ENCODE results near the gene MRPL1.

The MRPL1 gene

DNA sequence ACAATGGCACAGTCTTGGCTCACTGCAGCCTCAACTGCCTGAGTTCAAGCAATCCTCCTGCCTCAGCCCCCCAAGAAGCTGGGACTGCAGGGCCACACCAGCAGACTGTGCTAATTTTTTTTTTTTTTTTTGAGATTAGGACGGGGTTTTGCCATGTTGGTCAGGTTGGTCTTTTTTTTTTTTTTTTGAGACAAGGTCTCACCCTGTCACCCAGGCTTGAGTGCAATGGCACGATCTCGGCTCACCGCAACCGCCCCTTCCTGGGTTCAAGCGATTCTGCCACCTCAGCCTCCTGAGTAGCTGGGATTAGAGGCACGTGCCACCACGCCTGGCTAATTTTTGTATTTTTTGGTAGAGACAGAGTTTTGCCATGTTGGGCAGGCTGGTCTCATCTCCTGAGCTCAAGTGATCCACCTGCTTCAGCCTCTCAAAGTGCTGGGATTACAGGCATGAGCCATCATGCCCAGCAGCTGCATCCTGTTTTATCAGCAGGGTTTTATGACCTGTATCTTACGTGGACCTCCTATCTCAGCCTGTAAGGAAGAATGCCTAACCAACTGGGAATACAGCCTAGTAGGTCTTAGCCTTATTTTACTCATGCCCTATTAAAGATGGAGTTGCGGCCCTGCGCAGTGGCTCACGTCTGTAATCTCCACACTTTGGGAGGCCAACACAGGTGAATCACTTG, 13.2 kb upstream of the MRPL1 start:
- no peak for DNase-seq (ENCODE audit: low read depth)

DNA sequence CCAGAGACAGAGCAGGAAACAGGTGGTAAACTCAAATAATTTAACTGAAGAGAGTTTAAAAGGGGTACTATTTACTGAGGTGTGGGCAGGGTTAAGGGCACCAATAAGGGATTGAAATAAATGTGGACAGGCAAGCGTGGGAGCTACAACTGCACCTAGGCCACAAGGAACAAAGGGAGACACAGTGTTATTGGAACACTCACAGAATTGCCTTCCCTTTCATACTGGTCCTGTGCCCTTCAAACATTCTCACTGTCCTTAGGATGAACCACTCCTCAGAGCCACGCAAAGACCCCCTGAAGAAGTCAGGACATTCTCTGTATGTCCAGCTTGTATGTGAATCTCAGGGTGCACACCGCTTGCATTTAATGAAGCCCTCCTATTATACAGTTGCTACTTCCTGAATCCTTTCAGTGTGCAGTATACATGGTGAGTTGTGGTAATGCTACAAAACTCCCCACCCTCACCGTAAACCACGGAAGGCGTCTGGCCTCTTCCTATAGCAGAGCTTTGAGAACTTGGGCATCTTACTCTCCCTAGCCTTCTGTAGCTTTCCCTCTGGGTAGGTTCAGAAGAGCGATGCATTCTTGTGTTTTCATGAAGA, 9.6 kb upstream of the MRPL1 start:
- DNase-seq (ENCODE audit: low read depth): no peak

DNA sequence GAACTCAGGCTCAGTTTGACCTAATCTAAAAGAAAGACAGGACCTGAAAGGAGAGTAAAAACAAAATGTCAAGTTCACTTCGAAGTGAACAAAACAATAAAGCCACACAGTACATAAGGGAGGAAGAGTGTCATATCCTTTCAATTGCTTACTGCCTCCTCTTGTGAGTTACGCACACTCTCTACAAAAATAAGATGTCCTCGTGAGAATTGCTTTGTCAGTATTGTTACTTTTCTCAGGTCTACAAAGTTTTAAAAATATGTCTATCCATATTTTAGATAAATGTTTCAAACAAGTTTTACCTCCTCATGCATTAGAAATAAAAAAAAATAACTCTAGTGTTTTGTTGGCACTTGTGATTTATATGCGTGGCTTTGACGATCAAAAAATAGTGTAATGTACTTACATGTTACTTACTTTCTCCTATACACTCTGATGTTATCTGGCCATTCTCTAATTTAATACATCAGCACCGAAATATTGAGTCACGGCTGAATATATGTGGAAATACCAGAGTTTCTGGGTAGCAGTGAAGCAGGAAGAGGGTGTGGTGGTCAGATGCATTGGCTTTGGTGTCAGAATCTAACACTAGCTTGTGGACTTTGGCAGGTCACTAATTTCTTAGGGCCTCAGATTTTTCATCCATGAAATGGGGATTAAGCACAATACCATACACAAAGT, 8.1 kb upstream of the MRPL1 start:
- DNase-seq (ENCODE audit: low read depth): no peak

DNA sequence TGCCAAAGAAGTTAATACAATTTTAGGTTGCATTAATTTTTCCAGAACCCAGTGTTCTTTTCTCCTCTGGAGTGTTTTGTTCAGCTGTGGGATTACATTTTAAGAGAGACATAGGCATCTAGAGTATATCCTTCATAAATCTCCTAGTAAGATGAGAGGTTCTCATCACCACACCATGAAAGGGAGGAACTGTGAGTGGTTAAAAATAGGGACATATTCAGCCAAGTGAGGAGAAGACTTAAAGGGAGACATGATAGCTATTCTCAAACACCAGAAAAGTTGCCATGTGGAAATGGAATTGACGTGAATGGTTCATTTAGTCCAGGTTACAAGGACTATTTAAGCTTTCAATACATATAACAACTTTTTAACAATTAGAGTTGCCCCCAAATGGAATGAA, 6.5 kb upstream of the MRPL1 start:
- no peak for DNase-seq (ENCODE audit: low read depth)

DNA sequence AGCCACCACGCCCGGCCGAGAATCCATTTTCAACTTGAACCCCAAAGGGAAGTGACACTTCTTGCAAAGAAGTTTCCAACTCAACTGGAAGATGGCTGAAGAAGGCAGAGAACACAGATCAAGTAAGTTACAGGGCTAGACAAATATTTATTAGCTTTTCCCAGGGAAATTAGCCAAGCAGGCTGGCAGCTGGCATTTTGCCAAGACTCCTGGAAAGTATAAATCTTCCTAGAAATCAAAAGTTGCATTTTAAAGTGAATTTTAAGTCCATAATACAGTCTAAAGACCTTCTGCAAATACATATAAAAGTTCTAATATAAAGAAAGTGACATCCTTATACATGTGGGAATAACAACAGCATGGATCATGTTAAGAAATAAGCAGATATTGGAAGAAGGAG, 3.4 kb upstream of the MRPL1 start:
- DNase-seq (ENCODE audit: low read depth): no peak

DNA sequence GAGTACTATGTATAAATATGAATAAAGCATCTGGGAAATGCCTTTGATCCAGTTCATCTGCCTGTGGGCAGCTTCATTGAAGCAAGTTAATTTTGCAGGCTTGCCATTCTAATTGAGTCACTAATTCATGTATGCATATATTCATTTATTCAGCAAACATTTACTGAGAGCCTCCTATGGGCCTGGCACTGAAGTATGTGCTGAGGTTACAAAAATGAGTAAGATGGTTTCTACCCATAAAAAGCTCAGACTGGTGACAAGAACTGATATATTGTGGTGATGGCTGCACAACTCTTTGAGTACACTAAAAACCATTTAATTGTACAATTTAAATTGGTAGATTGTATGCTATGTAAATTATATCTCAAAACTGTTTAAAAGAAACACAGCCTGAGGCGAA, 1.1 kb upstream of the MRPL1 start:
- peak; percentile 15 for DNase-seq (ENCODE audit: low read depth)

DNA sequence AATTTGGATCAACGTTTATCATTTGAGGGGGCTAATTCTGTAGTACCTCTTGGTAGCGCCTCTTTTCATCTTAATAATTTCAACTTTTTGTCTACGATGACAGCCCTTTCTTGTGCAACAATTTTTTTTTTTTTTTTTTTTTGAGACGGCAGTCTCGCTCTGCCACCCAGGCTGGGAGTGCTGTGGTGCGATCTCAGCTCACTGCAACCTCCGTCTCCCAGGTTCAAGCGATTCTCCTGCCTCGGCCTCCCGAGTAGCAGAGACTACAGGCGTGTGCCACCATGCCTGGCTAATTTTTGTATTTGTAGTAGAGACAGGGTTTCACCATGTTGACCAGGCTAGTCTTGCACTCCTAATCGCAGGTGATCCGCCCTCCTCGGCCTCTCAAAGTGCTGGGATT, 711 bp downstream of the MRPL1 start:
- DNase-seq (ENCODE audit: low read depth): peak; percentile 13

DNA sequence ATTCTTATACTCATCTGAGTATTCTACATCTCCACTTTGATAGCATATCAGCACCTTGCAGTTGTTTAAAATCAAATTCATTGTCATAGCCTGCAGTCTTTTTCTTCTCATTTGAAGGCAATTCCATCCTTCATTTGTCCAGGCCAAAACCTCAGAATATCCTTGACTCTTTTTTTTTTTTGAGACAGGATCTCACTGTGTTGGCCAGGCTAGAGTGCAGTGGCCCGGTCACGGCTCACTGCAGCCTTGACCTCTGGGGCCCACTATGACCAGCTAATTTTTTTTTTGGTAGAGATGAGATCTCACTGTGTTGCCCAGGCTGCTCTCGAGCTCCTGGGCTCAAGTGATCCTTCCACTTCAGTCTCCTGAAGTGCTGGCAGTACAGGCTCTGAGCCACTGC, 2.6 kb downstream of the MRPL1 start:
- no peak for DNase-seq (ENCODE audit: low read depth)

DNA sequence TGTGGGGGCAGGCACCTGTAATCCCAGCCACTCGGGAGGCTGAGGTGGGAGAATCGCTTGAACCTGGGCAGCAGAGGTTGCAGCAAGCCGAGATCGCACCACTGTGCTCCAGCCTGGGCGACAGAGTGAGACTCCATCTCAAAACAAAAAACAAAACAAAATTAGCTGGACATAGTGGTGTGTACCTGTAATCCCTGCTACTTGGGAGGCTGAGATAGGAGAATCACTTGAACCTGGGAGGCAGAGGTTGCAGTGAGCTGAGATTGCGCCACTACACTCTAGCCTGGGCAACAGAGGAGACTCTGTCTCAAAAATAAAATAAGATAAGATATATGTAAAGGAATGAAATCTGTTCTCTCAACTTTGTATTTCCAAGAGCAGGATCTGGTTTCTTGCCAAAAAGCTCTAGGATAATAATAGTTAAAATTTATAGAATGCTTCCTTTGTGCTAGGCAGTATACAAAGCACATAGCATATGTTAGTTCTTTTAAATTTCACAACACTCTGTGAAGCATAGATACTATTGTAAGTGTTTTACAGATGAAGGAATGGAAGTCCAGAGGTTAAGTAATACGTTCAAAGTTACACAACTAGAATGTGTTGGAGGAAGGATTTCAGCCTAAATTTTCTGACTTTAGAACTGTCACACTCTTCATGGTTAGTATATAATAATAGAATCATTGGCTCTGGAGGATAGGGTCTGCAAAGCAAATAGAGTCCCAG, 10.3 kb downstream of the MRPL1 start:
- DNase-seq (ENCODE audit: low read depth): no peak

DNA sequence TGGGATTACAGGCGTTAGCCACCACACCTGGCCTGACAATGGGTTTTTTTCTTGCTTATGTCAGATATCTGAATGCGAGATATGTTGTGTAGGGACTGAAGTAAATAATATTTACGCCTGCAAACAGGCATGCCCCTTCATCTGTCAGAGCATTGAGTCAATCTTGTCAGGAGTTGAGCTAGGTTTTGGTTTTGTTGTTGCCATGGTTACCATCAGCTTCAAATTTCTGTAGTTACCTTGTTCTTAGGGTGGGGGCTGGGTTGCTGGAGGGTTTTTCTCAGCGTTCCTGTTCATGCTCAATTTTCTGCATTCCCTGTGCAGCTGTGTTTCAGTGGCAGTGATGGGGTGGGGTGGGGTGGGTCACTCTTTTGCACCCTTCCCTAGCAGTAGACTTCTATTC, 14.5 kb downstream of the MRPL1 start:
- DNase-seq (ENCODE audit: low read depth): no peak

DNA sequence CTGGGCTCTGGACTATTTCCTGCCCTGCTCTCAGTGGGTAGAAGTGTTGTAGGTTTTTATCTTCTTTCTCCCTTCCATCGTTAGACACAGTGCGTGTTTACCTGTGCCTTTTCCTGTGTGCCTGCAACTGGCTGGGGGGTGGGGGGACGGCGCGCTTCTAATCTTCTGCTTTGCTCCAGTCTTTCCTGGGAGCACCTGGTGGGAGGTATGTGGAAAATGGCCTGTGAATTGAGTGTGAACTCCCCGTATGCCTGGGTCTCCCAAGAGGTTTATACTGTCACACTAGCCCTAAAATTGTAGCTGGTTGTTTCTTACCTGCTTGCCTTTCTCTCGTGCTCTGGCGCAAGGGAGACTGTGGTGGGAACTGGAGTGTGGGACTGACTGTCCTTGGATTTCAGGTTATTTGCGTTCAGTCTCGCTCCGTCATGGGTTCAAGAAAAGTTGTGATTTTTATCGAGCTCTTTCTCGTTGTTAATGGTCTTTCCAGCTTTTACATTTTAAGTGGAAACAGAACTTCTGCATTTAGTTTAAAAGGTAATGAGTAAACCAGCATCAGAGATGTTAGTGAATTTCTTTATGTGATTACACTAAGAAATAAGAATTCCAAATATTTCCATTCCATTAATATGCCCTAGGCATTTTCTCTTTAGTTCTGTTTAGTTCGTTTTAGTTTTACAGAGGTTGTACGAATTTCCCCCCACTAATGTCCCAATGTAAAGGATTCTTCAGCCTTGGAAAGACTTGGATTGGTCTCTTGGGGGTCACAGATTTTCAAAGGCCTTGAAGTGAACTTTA, 15.3 kb downstream of the MRPL1 start:
- DNase-seq (ENCODE audit: low read depth): no peak

DNA sequence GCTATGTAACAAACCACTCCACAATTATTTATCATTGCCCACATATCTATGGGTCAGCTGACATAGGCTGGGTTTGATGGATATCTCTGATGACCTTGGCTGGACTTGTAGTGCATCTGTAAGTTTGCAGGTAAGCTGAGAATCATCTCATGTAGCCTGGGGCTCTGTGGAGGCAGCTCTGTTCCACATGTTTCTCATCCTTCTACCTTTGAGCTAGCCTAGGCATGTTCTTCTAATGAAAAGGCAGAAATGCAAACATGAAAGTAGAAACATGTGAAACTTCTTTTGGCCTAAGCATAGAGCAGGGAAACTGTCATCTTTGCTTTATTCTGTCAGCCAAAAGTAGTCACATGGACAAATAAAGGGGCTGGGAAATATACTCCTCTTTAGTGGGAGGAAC, 18.2 kb downstream of the MRPL1 start:
- DNase-seq (ENCODE audit: low read depth): no peak

DNA sequence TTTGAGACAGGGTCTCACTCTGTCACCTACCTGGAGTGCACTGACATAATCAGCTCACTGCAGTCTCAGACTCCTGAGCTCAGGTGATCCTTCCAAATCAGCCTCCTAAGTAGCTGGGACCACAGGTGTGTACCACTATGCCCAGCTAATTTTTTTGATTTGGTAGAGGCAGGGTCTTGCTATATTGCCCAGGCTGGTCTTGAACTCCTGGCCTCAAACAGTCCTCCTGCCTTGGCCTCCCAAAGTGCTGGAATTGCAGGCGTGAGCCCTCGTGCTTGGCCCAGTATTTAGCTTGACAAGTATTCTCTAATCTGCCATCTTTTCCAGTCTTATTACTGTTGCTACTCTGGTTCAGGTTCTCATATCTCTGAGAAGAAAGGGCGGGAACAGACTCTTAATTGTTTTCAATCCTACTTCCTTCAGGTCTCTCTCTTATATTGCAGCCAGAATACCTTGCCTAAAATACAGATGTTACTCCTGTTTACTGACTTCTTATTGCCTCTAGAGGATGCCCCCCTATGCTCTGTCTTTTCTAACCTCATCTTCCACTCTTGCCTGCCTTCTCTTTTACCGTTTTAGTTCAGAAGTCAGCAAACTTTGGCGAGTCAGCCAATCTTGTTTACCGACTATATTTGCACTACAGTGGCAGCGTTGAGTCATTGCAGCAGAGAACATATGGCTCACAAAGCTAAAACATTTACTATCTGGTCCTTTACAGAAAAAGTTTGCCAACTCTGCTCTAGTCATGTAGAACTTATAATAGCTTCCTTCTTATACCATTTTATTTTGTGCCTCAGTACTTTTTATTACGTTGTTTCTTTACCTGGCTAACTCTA, 19.0 kb downstream of the MRPL1 start:
- peak; percentile 45 for DNase-seq (ENCODE audit: low read depth)

DNA sequence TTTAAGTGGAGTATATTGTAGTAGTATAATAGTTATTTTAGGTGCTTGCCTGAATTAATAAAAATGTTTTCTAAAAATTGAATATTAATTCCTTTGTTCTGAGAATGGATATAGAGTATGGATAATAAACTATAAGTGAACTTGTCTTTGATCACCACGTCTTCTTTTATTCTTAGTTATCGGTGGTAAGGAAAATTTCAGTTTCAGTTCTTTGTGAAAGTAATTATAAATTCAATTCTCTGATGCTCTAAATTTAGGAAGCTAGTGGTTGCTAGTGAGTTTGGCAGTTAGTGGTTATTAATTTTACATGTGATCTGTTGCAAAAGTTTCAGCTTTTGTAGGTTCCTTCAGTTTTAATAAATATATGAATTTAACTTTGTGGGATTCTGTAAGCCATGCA, 30.8 kb downstream of the MRPL1 start:
- no peak for DNase-seq (ENCODE audit: low read depth)

DNA sequence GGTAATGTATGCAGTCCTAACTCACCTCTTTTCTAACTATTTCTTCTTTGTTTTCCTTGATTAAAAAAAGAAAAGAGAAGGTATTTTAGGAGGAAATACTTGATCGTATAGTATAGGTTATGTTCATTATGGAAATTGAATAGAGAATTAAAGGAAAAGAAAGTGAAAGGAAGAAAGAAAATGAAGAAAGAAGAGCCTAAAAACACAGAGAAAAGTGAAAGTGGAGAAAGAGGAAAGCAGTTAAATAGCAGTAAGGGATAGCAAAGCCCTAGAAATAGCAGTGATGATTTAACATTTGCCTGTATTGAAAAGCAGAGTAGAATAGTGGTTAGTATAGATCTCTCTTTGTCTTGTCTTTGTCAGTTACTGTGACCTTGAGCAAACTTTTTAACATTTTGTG, 37.0 kb downstream of the MRPL1 start:
- DNase-seq (ENCODE audit: low read depth): no peak

DNA sequence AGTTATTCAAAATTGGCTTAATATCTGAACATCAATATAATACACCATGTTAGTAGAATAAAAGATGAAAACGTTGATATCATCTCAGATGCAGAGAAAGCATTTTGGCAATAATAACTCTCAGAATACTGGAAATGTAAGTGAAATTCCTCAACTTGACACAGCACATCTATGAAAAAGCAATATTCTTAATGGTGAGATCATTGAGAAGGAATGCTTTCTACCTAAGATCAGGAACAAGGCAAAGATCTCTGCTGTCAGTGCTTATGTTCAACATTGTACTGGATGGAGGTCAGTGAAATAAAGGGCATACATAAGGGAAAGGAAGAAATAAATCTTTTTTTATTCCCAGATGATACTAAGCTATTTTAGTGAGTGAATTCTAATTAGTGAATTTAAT, 40.6 kb downstream of the MRPL1 start:
- DNase-seq (ENCODE audit: low read depth): no peak

DNA sequence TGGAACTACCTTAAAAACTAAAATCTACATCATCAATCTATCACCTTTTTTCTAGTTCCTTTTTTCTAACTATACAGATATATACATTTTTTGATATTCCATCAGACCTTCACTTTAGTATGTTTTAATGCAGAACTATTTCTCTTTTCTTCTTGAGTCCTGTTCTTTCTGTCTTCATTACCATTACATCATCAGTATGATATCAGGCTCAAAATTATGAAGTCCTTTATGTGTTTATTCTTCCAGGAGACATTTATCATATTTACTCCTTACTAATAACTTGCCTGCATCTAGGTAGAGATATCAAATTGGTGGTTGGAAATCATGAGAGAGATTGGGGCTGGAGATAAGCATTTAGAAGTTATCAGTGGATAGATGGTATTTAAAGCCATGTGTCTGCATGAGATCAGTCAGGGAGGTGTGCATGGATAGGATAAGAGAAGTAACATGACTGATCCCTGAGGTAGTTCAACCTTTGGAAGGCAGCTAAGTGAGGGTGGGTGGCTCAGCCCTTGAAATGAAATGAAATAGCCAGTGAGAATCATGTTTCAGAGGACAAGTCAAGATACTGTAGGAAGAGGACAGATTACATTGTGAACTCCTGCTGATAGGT, 43.1 kb downstream of the MRPL1 start:
- DNase-seq (ENCODE audit: low read depth): no peak

DNA sequence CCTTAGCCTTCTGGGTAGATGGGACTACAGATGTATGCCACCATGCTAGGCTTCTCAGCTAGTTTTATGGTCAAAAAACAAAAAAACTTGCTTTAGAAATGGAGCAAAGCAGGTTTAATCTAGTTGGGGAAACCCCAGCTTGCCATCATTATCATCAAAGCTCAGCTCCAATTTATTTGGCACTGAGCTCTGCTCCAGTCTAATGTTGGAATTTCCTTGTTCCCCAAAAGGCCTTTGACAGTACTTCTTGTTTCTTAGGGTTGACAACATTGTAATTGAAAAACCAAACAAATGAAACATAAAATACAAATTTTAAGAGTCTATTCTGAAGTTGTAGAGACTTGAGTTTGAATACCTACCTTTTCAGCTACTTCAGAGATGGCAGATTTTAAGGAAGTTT, 48.0 kb downstream of the MRPL1 start:
- DNase-seq (ENCODE audit: low read depth): no peak

DNA sequence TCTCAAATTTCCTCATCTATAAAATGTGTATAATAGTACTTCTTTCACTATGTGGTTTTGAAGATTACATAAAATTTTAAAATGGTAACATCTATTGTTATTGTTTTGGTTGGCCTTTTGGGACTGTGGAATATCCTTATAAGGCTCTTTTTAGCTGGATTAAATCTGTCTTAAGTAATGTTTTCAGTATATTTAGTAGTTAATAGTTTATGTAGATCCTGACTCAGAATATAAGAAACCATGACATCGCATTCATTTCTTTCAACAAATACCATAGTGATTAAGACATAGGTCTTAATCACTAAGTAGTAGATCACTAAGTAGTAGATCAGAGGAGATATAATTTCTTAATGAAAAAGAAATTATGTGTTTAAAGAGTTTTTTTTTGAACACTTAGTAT, 48.5 kb downstream of the MRPL1 start:
- DNase-seq (ENCODE audit: low read depth): peak; percentile 23

DNA sequence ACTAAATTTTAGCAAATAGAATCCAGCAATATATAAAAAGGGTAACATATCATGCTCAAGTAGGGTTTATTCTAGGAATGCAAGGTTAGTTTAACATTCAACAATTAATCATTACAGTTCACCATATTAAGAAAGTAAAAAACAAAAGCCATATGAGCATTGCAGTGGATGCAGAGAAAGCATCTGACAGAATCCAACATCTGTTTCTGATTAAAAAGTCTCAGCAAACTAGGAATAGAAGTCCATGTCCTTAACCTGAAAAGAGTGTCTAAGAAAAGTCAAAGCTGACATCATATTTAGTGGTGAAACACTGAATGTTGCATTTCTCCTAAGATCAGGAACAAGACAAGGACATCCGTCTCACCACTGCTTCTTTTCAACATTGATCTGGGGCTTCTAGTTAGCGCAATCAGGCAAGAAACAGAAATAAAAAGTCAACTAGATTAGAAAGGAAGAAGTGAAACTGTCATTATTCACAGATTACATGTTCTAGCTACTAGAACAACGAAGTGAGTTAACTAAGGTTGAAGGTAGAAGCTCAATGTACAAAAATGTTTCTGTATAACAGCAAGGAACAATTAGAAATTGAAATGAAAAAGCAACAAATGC, 49.3 kb downstream of the MRPL1 start:
- DNase-seq (ENCODE audit: low read depth): no peak

All from ELR (cell line).